Left lung (tissue), 10 donors: ENCODE data around the gene RTTN. TPM values are rescaled to one million over a fixed set of nuclear protein-coding genes. Genes with fewer than 3 reads are reported as not detected.
A peak's percentile ranks its signal among the peaks of the same experiment; 100 is the strongest.
"Not testable (repeated sequence)": the region's sequence is repeated elsewhere in the genome, so short reads cannot be mapped to it uniquely, and the experiment has no call there.

ENCODE experiments used
- ATAC-seq: fragments of 200-7000 bp; cut with Tn5 transposase; one replicate; pipeline ENCODE4 v1.9.1; 2020; ENCODE audit warnings: moderate library complexity
- DNase-seq, 4 donors: peaks; one replicate each; pipeline ENCODE4 v3.0.0-alpha.2; 2013 to 2020
- H3K27ac ChIP-seq, 2 donors: fragments of 200-600 bp; sonication (generic) in 1 of 2; one replicate each; pipeline versions ENCODE4 v1.5.0 to v1.8.0; 2020 to 2021
- H3K27me3 ChIP-seq, 2 donors: fragments of 200-600 bp; sonication (generic) in 1 of 2; one replicate each; pipeline versions ENCODE4 v1.5.0 to v1.8.0; 2020 to 2021
- H3K36me3 ChIP-seq, 2 donors: fragments of 200-600 bp; sonication (generic) in 1 of 2; one replicate each; pipeline versions ENCODE4 v1.5.0 to v1.8.0; 2020 to 2021
- H3K4me1 ChIP-seq, 2 donors: fragments of 200-600 bp; one replicate each; pipeline ENCODE4 v1.8.0; 2021
- H3K4me3 ChIP-seq, 2 donors: fragments of 200-600 bp; sonication (generic) in 1 of 2; one replicate each; pipeline versions ENCODE4 v1.5.0 to v1.8.0; 2020 to 2021; ENCODE audit warnings: mild to moderate bottlenecking in 1 of 2
- H3K9me3 ChIP-seq, 2 donors: fragments of 200-600 bp; sonication (generic) in 1 of 2; one replicate each; pipeline versions ENCODE4 v1.5.0 to v1.8.0; 2020 to 2021
- CTCF ChIP-seq, 2 donors: fragments of 200-600 bp; sonication (generic) in 1 of 2; IDR thresholded peaks; one replicate each; pipeline versions ENCODE4 v1.5.0 to v1.8.0; 2021; ENCODE audit warnings: antibody characterized with exemption in 2 of 2
- intact Hi-C, 2 donors: fragments of 100-400 bp; cut with DNase I; formaldehyde crosslinking; loops; one replicate each; pipeline versions ENCODE4 v1.11.2 to v1.14.2; 2022
- polyA plus RNA-seq, 6 donors: library from polyadenylated mRNA; unstranded; fragments of 120-200 nt; gene quantifications; one replicate each; pipeline ENCODE4 v1.2.1, GENCODE V29; 2013; ENCODE audit not compliant: insufficient read length in 6 of 6
- total RNA-seq, 2 donors: library from RNA; stranded (reverse); fragmentation: NEBNext Ultra II Directional; extraction: Animal tissue kit (Norgen Biotek cat#: 25700); gene quantifications; one replicate each; pipeline ENCODE4 v1.2.1, GENCODE V29; 2021
- donor health status: DM: no; HTN: yes; CAD: no.
- donor health status: DM: no; HTN: no; CAD: no.

RTTN gene
- total and polyA plus RNA-seq, 8 donors = 9.8 to 25.4 (median 21.1) TPM

GRCh38 chr18:70246061-70246466 lies 40.6 kb upstream of the RTTN start:
- H3K4me3 ChIP-seq = no peak overlapping the region
- no peak for DNase-seq
- H3K36me3 ChIP-seq = no peaks in the 10 kb centered on the region
- TF ChIP-seq CTCF (IDR thresholded peaks at IDR 0.05) = no peak
- H3K27ac ChIP-seq = no peak overlapping the region
- intact Hi-C loops = no loop called here
- peaks cover 0 to 3% of the 10 kb centered on the region in 2 donors for H3K9me3 ChIP-seq
- no peaks in the 10 kb centered on the region for H3K27me3 ChIP-seq
- no peak for ATAC-seq
- H3K4me1 ChIP-seq = no peaks in the 10 kb centered on the region

- DNase-seq (peak in 1 of 4 donors; percentile 17), ATAC-seq (peak; percentile 91)
- intact Hi-C loops = no loop called here
- no peak for TF ChIP-seq CTCF (IDR thresholded peaks at IDR 0.05)
- Histone ChIP-seq H3K4me3 (no peak overlapping the region), H3K36me3 (no peaks in the 10 kb centered on the region), H3K9me3 (peaks cover 0 to 1% of the 10 kb centered on the region in 2 donors), H3K27ac (peak overlapping the region in 1 of 2 donors; percentile 21), H3K4me1 (no peaks in the 10 kb centered on the region), H3K27me3 (no peaks in the 10 kb centered on the region)
These were observed 37.8 kb upstream of the RTTN start for GRCh38 chr18:70243131-70243929.

- not testable (repeated sequence) for H3K36me3 ChIP-seq
These were observed 31.4 kb upstream of the RTTN start for GRCh38 chr18:70236921-70237320.

GRCh38 chr18:70235478-70235877 lies 30.0 kb upstream of the RTTN start:
- Histone ChIP-seq H3K4me1 (no peaks in the 10 kb centered on the region), H3K9me3 (peaks cover 0 to 3% of the 10 kb centered on the region in 2 donors), H3K27me3 (peaks cover 0 to 4% of the 10 kb centered on the region in 2 donors), H3K4me3 (no peak overlapping the region), H3K36me3 (no peaks in the 10 kb centered on the region), H3K27ac (no peak overlapping the region)
- intact Hi-C loops = no loop called here
- TF ChIP-seq CTCF (IDR thresholded peaks at IDR 0.05) = no peak
- DNase-seq = no peak
- no peak for ATAC-seq

More at GRCh38 chr18:70236921-70237320, 31.4 kb upstream of the RTTN start:
- H3K9me3 ChIP-seq, H3K27me3 ChIP-seq, H3K27ac ChIP-seq, H3K4me1 ChIP-seq, ATAC-seq, DNase-seq, intact Hi-C loops, H3K4me3 ChIP-seq: not testable (repeated sequence)

GRCh38 chr18:70234667-70235459 lies 29.4 kb upstream of the RTTN start:
- no peaks in the 10 kb centered on the region for H3K36me3 ChIP-seq
- ATAC-seq (peak; percentile 64), DNase-seq (no peak)
- intact Hi-C loops = no loop called here
- peaks cover 0 to 3% of the 10 kb centered on the region in 2 donors for H3K9me3 ChIP-seq
- no peak for TF ChIP-seq CTCF (IDR thresholded peaks at IDR 0.05)
- H3K4me3 ChIP-seq = no peak overlapping the region
- no peaks in the 10 kb centered on the region for H3K4me1 ChIP-seq
- peaks cover 0 to 4% of the 10 kb centered on the region in 2 donors for H3K27me3 ChIP-seq
- H3K27ac ChIP-seq = no peak overlapping the region
